VCaP (cell line): Measurements from ENCODE around the gene SLC35E3.
"Not testable (repeated sequence)": the region's sequence is repeated elsewhere in the genome, so short reads cannot be mapped to it uniquely, and the experiment has no call there.

ENCODE experiments used
- H3K27ac ChIP-seq: fragments of 450-650 bp; 2 replicates; pipeline ENCODE4 v1.5.1; 2017
- CTCF ChIP-seq: fragments of 450-650 bp; conservative IDR thresholded peaks from 2 replicates; pipeline ENCODE4 v1.5.1; 2017; ENCODE audit warnings: mild to moderate bottlenecking, moderate library complexity

SLC35E3 gene

DNA sequence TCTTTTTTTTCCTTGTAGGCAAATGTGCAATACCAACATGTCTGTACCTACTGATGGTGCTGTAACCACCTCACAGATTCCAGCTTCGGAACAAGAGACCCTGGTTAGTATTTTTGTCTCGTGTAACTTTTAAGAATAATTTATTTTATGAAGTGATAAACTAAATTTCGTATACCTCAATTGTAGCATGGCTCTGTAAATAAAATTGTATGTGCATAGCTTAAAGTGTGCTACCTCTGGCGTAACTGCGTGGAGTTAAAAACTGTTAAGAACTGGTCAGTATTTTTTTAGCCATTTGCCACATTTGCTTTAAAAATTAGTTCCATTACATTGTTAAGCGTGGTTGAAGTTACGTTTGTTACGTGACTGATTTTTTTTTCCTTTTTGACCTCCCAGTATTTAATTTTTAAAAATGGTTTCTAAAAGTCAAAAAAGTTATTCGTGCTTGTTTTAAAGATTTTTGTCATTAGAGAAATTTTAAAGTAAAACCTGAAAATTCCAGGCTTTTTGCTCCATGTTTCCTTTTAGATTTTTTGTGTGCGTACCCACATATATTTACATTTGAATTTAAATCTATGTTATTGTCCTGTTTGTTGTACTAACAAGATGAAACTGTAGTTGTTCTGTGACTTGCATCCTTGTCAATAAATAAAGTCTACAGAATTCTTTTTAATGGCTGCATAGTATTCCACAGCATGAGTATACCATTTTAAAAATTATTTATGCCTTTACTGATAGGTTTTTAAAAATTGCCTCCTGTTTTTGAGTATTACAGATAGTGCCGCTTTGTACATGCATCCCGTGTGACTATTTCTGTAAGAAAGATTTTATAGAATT is 63.4 kb downstream of the SLC35E3 start:
- TF ChIP-seq CTCF, result no peak
- peak overlapping the region; percentile 100 for H3K27ac ChIP-seq

- not testable (repeated sequence) for H3K27ac ChIP-seq
Measured at GRCh38 chr12:68810027-68810389, 64.0 kb downstream of the SLC35E3 start.

GRCh38 chr12:68811573-68811972 is 65.6 kb downstream of the SLC35E3 start:
- H3K27ac ChIP-seq, result not testable (repeated sequence)

GRCh38 chr12:68812553-68813241 is 66.7 kb downstream of the SLC35E3 start:
- H3K27ac ChIP-seq, result no peak overlapping the region
- TF ChIP-seq CTCF, result no peak

- no peak overlapping the region for H3K27ac ChIP-seq
- TF ChIP-seq CTCF, result no peak
Measured at GRCh38 chr12:68813242-68813593, 67.2 kb downstream of the SLC35E3 start.

- H3K27ac ChIP-seq, result peak overlapping the region; percentile 40
- no peak for TF ChIP-seq CTCF
Measured at GRCh38 chr12:68814490-68815231, 68.7 kb downstream of the SLC35E3 start.

GRCh38 chr12:68815232-68815927 is 69.4 kb downstream of the SLC35E3 start:
- peak overlapping the region; percentile 40 for H3K27ac ChIP-seq

More at GRCh38 chr12:68815232-68815927, 69.4 kb downstream of the SLC35E3 start:
- no peak for TF ChIP-seq CTCF
